ENCODE data around the gene ZNF487.
"Not testable (repeated sequence)": the region's sequence is repeated elsewhere in the genome, so short reads cannot be mapped to it uniquely, and the experiment has no call there.

ZNF487 gene

DNA sequence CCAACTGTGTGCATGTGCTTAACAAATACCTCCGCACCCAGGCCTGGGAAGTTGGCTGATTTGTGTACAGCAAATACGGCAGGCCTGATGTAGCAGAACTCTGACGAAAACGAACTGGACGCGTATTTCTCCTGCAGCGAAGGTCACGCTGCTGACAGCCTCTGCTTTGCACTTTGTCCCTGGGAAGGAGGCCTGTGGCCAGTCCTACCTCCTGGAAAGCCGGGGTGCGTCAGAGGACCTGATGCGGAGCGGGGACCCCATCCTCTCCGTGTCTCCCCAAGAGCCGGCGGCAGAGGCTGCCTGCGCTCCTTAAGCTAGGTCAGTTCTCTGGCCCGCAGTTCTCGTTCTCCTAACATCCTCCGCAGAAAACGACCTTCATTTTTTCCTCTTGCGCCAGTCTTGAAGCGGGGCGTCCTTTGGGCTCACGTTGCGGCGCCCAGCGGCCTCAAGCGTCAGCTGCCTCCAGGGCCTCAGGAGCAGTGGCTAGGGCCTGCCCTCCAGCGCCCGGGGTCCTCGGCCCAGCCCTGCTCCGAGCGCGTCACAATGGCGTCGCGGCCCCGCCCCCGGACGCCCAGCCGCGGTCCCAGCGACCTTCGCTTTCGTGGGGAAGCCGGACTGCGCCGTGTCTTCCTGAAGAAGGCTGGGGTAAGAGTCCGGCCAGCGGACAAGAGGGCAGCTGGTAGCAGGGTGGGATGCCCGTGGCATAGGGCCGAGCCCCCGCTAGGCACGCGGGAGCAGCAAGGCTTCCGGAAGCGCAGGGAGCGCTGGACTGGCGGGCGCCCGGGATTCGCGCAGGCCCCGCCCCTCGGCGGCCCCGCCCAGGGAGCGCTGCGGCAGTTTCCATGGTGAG lies at the start of gene ZNF487:
Gene ZNF487, plus strand, starts transcription at position 821 of the 850 bp plus-strand sequence. CDS start 38,703 bp downstream, outside the sequence.
- peak; percentile 87 for DNase-seq

DNA sequence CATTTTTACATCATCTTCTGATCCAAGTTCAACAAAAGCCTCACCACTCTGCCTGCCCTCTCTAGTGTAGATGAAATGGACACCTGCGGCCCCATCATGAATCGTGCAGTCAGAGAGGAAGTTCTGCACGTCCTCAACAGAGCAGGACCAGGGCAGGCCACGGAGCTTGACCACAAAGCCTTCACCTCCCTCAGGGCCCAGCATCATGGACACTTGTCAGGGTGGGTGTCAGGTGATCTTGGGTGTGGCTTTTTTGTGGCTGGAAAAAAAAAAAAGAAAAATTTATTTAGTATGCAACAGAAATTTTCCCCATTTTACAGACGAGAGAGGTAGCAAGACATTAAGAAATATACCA lies 49.3 kb upstream of the ZNF487 start:
- DNase-seq = no peak

DNA sequence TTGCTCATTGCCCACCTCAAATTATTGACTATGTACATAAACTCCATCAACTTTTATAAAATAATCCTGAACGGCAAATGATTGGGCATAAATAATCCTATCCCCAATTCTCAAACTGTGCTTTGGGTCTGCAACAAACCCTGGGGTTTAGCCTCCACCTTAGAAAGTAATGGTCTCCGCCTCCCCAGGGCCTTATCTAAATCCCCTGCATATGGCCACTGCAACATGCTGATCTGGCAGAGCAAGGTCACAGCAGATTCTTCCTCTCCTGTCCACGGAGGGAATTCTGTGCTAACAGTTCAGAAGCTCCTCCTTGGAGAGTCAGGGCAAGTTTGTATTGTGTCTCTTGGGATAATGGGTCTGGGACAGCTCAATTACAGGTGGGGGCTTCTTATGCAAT lies 47.0 kb upstream of the ZNF487 start:
- no peak for DNase-seq

DNA sequence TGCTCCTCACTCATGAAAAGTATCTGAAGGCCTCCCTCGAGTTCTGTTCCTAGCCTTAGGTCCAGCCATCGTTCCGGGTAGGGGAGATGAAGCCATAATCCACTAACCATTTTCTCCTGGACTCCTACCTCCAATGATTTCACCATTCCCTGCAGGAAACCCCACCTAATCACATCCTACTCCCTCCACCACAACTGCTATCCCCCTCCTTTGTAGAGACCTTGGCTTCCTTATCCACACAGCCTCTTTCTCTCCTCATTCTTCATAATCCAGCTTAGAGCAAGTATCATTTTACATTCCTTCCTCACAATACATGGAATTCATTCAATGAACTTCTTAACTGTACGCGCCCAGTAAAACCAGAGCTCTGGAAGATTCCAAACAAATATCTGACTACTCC lies 46.6 kb upstream of the ZNF487 start:
- no peak for DNase-seq

DNA sequence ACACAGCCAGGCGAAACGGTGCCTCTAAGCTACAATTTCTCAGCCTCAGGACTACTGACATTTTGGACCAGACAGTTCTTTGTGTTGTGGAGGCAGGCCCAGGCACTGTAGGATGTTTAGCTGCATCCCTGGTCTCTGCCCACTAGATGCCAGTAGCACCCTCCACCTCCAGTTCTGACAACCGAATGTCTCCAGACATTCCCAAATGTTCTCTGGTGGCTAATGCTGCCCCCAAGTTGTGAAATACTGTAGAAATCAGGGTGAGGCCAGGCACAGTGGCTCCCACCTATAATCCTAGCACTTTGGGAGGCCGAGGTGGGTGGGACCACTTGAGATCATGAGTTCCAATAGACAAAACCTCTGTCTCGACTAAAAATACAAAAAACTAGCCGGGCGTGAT lies 46.2 kb upstream of the ZNF487 start:
- DNase-seq = no peak

DNA sequence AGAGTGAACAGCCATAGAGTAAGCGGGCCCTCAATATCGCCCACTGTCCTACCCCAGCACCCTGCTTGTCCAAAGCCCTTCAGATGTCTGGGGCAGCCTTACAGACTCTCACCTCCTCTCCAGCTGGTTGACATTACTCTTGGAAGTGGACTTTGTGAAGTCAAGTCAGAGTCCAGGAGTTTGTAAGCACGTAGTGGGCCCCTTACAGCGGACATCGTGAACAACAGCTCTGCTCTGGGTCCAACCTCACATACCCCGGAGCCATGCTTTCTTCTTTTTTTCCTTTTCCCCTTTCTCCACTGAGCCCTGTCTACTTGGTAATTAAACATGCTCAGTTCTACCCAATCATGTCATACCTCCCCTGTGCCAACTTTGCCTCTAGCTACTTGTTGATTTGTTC lies 45.4 kb upstream of the ZNF487 start:
- no peak for DNase-seq

DNA sequence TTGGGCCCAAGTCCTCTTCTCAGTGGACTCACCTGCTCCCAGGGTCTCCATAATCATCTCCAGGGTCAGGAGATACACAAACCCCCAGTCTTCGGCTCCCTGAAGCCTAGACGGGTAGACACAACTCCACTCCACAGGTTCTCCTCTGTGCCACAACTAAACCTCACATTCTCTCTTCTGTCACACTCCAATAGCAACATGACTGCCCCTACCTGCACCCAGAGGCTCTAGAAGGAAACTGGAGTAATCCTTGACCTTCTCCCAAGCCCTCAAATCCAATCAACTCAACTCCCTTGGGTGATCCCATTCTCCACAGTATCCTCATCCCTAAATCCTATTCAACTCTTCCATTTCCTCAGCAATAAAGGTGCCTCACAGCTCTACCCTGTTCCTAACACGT lies 44.2 kb upstream of the ZNF487 start:
- DNase-seq = no peak

DNA sequence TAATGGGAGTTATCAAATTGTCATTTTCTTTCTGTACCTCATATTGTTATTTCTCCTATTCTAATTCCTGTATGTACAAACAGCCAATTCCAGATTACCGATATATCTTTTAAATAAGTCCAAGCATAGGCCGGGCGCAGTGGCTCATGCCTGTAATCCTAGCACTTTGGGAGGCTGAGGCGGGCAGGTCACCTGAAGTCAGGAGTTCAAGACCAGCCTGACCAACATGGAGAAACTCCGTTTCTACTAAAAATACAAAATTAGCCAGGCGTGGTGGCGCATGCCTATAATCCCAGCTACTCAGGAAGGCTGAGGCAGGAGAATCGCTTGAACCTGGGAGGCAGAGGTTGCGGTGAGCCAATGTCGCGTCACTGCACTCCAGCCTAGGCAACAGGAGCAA lies 43.7 kb upstream of the ZNF487 start:
- not testable (repeated sequence) for DNase-seq

DNA sequence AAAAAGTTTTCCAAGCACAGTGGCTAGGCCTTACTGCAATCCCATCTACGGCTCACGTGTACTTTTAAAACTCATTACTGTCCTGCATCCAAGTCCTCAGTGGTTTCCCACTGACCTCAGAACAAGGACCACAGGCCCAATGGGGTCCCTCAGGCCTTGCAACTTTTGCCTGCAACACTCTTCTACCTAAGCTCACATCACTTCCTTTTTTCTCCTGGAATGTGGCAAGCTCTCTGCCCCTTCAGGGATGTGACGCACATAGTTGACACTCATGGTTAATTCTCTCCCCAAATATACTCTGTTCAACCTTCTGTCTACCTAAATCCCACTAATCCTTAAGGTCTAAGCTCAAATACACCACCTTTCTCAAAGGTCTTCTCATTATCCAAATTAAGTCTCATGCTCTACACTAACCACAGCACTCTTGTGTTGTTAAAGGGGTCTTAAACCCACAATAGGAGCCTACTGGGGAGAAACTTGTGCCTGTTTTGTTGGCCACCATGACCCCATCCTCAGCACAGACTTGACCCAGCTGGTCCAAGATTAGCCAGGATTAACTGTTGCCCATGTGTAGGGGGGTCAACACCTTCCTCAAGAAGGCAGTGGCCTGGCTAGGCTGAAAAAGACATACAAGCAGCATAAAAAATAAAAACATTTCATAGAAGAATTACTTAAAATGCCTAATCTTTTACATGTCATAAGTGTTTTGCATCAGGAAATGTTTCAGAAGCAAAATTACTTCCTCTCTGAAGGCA lies 43.1 kb upstream of the ZNF487 start:
- DNase-seq = no peak

DNA sequence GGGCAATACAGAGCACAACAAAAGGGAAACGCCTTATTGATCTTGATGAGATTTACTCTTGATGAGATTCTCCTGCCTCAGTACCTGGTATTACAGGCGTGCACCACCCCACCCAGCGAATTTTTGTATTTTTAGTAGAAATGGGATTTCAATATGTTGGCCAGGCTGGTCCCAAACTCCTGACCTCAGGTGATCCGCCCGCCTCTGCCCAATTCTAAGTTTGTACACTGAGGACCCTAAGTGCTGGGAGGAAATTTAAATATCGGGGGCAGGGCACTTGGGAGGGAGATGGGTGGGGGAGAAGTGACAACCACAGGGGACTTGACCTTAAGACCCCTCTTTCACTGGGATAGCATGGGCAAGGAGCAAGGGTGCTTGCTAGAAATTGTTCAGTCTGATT lies 42.0 kb upstream of the ZNF487 start:
- DNase-seq = no peak

DNA sequence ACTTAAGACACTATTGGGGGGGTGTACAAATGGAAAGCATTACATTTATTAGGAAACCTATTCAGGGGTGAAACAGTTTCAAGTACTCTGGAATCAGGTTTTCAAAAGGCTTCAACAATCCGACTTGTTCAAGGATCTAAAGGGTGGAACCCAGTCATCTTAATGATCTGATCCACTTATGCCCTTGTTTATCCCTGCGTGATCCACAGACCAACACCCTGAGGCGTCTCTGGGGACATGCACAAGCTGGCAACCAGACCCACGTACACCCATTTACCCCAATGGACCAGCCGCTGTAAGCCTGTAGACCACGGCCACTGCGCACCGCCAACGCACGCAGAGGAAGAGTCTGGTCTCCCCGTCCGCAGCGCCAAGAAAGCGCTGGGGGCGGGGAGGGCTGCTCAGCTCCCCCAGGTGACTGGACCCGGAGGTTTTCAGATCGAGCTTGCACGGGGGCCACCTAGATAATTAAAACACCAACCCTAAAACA lies 41.3 kb upstream of the ZNF487 start:
- no peak for DNase-seq

DNA sequence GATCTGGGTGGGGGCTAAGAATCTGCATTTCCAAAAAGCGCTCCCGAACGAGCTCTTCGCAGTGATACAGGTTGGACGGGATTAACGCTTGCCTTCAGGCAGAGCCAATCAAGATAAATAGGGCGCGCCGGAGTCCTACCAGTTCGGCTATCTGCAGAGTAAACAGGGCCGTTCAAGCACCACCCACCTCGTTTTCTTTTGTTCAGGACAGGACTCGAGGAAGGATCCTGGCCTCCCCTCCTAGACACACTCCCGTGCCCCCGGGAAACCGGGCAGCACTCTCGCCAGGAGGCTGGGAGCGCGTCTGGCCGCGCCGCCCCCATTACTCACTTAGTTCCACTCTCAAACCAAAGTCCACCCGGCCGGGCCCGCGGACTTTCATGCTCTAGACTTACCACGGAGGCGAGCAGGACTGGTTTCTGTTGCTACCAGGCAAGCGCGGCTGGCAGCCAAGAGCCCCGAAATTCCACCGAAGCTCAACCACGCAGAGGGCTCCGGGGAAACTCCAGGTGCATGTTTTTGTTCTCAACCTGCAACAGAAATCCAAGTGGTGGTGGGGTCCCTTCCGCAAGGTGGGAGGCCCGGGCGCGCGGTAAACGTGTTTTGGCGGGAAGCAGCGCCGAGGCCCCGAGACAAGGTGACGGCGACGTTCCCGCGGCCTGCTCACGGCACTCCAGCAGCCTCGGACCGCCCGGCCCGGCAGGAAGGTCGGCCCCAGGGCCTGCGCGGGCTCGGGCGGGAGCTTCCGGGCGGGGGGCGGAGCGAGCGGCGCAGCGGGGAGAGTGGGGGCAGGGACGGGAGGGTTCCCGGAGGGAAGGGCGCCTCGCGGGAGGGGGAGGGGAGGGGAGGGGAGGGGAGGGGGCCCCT lies 40.6 kb upstream of the ZNF487 start:
- peak; percentile 73 for DNase-seq

DNA sequence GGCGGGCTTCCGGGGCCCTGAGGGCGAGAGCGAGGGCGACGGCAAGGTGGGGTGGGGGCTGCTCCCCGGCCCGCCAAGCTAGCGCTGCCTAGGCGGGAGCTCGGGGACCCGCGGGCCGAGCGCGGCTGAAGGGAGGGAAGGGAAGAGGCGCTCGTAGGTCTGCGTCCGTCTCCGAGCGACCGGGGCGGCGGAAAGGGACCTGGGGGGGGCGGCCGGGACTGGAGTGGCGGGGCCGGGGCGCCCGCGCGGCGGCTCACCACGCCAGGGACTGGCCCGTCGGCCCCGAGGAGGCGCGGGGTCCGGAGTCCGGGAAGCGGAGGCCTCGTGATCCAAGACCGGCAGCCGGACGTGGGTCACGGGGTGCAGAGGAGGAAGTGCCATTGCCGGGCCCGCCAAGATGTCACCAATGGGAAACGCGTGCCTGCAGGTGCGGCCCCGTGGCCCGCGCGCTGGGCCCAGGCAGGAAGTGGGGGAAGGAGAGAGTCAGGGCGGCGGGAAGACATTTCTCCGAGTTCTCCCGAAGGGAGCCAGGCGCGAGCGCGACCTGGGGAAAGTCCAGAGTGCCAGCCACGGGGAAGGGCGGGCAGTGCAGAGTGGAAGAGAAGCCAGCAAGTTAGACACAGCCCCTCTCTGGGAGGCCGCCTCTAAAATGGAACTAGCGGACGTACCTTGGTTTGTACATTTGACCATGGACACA lies 39.8 kb upstream of the ZNF487 start:
- DNase-seq = peak; percentile 79

DNA sequence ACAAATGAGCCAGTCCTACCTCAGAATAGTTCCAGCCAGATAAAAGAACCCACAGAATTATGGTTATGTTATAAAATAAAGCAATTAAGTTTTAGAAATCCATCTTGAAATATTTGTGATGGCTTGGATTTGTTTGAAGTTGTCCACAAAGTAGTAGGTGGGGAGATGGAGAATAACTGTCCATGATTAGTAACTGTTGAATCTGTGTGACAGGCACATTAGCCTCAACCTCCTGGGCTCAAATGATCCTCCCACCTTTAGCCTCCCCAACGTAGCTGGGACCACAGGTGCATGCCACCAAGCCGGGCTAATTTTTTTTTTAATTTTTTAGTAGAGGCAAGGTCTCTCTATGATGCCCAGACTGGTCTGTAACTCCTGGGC lies 38.0 kb upstream of the ZNF487 start:
- no peak for DNase-seq

DNA sequence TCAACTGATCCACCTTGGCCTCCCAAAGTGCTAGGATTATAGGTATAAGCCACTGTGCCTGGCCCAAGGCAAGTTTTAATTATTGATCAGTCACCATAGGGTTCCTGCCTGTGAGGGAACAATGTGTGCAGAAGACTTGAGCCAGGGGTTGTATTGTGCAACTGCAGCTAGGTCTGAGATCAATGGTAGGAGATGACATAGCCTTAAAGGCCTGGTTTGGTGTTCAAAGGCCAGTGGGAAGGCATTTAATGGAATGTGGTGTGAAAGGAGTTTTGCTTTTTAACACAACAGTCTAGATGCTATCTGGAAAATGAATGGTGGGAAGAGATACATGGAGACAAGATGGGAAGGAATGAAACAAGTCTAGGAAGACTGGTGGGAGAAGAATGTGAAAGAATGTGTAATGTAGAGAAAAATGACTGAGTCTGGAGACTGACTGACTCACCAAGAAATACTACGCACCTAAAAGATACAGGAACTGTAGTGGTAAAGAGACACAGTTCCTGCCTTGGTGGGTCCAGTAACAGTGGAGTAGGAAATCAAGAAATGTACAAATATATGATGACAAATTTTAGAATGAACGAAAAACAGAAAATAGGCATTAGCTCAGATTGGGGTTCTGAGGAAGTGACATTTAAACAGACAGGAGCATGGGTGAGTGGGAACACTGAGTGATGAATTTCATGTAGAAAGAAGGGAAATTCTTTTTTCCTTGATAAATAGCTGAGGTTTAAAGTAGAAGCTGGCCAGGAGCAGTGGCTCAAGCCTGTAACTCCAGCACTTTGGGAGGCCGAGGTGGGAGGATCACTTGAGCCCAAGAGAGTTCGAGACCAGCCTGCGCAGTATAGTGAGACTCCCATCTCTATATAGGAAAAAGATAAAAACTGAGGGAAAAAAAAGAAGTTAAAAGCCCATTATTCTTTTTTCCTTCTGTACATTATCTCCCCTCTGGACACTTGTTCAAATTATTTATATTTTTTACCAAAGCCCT lies 37.3 kb upstream of the ZNF487 start:
- DNase-seq = no peak

DNA sequence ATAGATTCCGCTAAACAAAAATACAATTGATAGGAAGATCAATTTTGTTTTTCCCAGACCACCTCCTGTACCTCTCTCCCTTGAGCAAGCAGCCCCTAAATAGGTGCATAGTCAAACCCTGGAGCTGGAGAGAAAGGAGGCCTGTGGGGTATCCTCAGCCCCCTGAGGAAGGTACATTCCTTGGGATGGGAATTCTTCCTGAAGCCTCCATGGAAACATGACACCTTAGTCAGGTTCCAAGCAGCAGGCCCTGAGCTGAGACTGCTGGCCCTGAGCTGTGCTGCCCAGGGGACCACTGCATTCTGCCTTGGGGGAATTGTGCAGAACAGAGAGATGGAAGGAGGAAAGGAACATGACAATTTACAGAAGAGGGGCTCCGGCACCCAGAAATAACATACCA lies 35.3 kb upstream of the ZNF487 start:
- DNase-seq = no peak

DNA sequence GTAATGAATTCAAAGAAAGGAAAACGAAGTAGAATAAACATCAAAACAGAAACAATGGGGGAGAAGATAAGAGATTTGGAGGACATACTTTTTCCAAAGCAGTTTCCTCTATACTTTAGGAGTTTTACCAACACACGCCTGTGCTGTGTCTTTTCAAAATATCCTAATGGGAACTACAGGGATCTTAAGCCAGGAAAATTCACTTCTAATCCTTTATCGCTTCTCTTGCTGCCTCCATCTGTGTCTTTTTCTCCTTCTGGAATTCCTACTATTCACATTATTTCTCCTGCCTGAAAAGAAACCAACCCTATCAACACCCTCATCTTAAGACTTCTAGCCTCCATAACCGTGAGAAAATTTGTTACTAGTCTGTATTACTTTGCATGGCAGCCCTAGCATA lies 34.7 kb upstream of the ZNF487 start:
- no peak for DNase-seq

DNA sequence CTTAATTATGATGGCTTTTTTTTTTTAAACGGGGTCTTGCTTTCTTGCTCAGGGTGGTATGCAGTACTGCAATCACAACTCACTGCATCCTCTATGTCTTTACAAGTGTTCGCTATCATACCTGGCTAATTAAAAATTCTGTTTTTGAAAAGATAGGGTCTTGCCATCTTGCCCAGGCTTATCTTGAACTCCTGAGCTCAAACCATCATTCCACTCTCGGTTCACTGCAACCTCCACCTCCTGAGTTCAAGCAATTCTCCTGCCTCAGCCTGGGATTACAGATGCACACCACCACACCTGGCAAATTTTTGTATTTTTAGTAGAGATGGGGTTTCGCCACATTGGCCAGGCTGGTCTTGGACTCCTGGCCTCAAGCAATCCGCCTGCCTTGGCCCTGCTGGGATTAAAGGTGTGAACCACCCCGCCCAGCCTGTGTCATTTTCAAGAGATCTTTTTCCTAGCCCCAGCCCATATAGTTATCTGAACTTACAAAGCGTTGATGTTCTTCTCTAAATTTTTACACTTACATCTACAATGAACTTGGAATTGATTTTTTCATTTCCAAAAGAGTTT lies 33.9 kb upstream of the ZNF487 start:
- DNase-seq = no peak

DNA sequence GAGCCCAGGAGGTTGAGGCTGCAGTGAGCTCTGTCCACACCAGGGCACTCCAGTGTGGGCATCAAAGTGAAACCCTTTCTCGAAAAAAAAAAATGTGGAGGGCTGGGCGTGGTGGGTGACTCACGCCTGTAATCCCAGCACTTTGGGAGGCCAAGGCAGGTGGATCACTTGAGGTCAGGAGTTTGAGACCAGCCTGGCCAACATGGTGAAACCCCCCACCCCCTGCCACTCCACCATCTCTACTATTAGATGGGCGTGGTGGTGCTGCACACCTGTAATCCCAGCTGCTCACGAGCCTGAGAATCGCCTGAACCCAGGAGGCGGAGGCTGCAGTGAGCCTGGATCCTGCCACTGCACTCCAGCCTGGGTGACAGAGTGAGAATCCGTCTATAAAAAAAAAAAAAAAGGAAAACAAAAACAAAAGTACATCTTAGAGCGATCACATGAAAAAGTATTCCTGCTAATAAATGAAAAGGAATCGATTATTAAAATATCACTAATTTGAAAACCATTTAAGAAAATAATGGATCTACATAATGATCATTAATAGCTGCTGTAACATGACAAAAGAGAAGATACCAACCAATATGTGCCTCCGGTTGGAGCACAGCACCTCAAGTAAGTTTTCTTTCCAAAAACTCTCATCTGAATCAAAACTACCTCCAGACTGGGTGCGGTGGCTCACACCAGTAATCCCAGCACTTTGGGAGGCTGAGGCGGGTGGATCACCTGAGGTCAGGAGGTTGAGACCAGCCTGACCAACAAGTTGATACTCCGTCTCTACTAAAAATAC lies 32.8 kb upstream of the ZNF487 start:
- DNase-seq = no peak

DNA sequence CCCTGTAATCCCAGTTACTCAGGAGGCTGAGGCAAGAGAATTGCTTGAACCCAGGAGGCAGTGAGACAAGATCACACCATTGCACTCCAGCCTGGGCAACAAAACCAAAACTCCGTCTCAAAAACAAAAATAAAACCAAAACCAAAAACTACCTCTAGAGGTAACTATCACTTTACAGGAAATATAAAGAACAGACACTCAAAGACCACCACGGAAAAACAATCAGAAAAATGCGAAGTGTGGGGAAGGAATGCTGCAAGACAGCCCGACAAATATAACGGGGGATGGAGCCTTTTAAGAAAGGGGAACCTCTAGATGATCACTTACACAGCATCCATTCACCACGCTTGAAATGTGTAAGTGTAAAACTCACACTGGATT lies 32.2 kb upstream of the ZNF487 start:
- no peak for DNase-seq
